ENCODE measurements around the gene KCNK4. TPM values are rescaled to one million over a fixed set of nuclear protein-coding genes. Genes with fewer than 3 reads are reported as not detected.

KCNK4 gene
- total RNA-seq, 1 donor from 2014 or later, result not detected

GRCh38 chr11:64294774-64295173, 3.7 kb downstream of the KCNK4 start:
- H3K36me3 Mint-ChIP-seq, result peaks cover 6% of the 10 kb centered on the region
- no peaks in the 10 kb centered on the region for H3K9me3 Mint-ChIP-seq
- TF ChIP-seq, protein P1, sequence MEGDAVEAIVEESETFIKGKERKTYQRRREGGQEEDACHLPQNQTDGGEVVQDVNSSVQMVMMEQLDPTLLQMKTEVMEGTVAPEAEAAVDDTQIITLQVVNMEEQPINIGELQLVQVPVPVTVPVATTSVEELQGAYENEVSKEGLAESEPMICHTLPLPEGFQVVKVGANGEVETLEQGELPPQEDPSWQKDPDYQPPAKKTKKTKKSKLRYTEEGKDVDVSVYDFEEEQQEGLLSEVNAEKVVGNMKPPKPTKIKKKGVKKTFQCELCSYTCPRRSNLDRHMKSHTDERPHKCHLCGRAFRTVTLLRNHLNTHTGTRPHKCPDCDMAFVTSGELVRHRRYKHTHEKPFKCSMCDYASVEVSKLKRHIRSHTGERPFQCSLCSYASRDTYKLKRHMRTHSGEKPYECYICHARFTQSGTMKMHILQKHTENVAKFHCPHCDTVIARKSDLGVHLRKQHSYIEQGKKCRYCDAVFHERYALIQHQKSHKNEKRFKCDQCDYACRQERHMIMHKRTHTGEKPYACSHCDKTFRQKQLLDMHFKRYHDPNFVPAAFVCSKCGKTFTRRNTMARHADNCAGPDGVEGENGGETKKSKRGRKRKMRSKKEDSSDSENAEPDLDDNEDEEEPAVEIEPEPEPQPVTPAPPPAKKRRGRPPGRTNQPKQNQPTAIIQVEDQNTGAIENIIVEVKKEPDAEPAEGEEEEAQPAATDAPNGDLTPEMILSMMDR (conservative IDR thresholded peaks at IDR 0.05), result no peak
- peaks cover 88% of the 10 kb centered on the region for H3K27me3 Mint-ChIP-seq
- no peak for DNase-seq (ENCODE audit: extremely low spot score, unreplicated experiment)
- peak overlapping the region; percentile 9 for H3K4me3 Mint-ChIP-seq
- no peaks in the 10 kb centered on the region for H3K4me1 Mint-ChIP-seq (ENCODE audit: unreplicated experiment)
- H3K27ac Mint-ChIP-seq, result no peak overlapping the region

DNA sequence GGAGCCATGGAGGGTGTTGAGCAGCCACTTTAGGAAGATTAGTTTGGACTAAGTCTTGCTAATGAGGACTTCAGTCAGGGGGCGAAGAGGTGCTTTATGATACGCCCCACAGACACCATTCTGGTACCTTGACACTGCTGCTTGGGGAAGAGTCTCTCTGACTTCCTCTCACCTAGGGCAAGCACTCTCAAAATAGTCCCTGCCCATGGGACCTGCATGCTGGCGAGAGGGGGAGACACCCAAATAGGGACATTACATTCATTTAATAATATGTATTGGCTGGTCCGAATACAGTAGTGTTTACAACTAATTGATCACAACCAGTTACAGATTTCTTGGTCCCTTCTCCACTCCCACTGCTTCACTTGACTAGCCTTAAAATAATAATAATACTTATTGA, 4.7 kb downstream of the KCNK4 start:
- TF ChIP-seq, protein P1 (conservative IDR thresholded peaks at IDR 0.05), result no peak
- peaks cover under 1% of the 10 kb centered on the region for H3K36me3 Mint-ChIP-seq
- H3K27me3 Mint-ChIP-seq, result peaks cover 88% of the 10 kb centered on the region
- H3K4me3 Mint-ChIP-seq, result no peak overlapping the region
- H3K4me1 Mint-ChIP-seq (ENCODE audit: unreplicated experiment), result peaks cover 4% of the 10 kb centered on the region
- no peaks in the 10 kb centered on the region for H3K9me3 Mint-ChIP-seq
- DNase-seq (ENCODE audit: extremely low spot score, unreplicated experiment), result no peak
- H3K27ac Mint-ChIP-seq, result no peak overlapping the region

GRCh38 chr11:64296236-64296635, 5.1 kb downstream of the KCNK4 start:
- peaks cover 89% of the 10 kb centered on the region for H3K27me3 Mint-ChIP-seq

DNA sequence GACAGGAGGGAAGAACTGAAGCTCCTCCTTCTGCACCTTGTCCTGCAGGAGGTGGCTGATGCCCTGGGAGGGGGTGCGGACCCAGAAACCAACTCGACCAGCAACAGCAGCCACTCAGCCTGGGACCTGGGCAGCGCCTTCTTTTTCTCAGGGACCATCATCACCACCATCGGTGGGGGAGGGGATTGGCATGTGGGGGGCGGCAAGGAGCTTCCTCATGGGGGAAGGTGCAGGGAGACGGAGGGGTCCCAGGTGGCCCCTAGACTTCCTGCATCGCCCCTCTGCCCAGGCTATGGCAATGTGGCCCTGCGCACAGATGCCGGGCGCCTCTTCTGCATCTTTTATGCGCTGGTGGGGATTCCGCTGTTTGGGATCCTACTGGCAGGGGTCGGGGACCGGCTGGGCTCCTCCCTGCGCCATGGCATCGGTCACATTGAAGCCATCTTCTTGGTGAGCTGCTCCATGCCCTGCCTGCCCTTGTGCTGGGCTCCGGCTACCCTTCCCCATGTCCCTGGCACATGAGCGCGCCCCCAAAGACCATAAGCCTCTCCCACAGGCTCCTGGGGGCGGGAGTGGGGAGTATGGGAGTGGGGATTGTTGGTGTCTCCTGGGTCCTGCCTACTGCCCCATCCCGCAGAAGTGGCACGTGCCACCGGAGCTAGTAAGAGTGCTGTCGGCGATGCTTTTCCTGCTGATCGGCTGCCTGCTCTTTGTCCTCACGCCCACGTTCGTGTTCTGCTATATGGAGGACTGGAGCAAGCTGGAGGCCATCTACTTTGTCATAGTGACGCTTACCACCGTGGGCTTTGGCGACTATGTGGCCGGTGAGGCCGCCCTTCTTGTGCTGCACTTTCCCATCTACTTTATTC, 6.0 kb downstream of the KCNK4 start:
- Mint-ChIP-seq H3K4me3 (peak overlapping the region; percentile 5), H3K4me1 (ENCODE audit: unreplicated experiment) (peaks cover 4% of the 10 kb centered on the region)

More at GRCh38 chr11:64296236-64296635, 5.1 kb downstream of the KCNK4 start:
- TF ChIP-seq, protein P1 (conservative IDR thresholded peaks at IDR 0.05), result no peak
- H3K9me3 Mint-ChIP-seq, result no peaks in the 10 kb centered on the region
- H3K4me1 Mint-ChIP-seq (ENCODE audit: unreplicated experiment), result peaks cover 4% of the 10 kb centered on the region
- H3K27ac Mint-ChIP-seq, result no peak overlapping the region
- no peak overlapping the region for H3K4me3 Mint-ChIP-seq
- no peak for DNase-seq (ENCODE audit: extremely low spot score, unreplicated experiment)
- H3K36me3 Mint-ChIP-seq, result no peaks in the 10 kb centered on the region

GRCh38 chr11:64297699-64298358, 6.7 kb downstream of the KCNK4 start:
- H3K27ac Mint-ChIP-seq, result no peak overlapping the region
- H3K27me3 Mint-ChIP-seq, result peaks cover 88% of the 10 kb centered on the region
- H3K9me3 Mint-ChIP-seq, result no peaks in the 10 kb centered on the region
- H3K4me1 Mint-ChIP-seq (ENCODE audit: unreplicated experiment), result peaks cover 4% of the 10 kb centered on the region
- peak overlapping the region; percentile 5 for H3K4me3 Mint-ChIP-seq
- H3K36me3 Mint-ChIP-seq, result no peaks in the 10 kb centered on the region
- TF ChIP-seq, protein P1 (conservative IDR thresholded peaks at IDR 0.05), result no peak
- DNase-seq (ENCODE audit: extremely low spot score, unreplicated experiment), result no peak

More for the DNA sequence above, 6.0 kb downstream of the KCNK4 start:
- Mint-ChIP-seq H3K27ac (no peak overlapping the region), H3K36me3 (no peaks in the 10 kb centered on the region), H3K9me3 (no peaks in the 10 kb centered on the region), H3K27me3 (peaks cover 93% of the 10 kb centered on the region)
- TF ChIP-seq, protein P1 (conservative IDR thresholded peaks at IDR 0.05), result no peak
- no peak for DNase-seq (ENCODE audit: extremely low spot score, unreplicated experiment)

Data from type B pancreatic cell (in vitro differentiated cells).